Neural progenitor cell (in vitro differentiated cells): ENCODE data around the gene CCDC179. TPM values are rescaled to one million over a fixed set of nuclear protein-coding genes. Genes with fewer than 3 reads are reported as not detected.

Source experiments
- DNase-seq: peaks from one replicate; pipeline ENCODE4 v3.0.0-alpha.2; 2016; ENCODE audit warnings: low spot score
- H2AFZ ChIP-seq: fragments of 200-600 bp; sonication (generic); replicated peaks from 2 replicates; pipeline ENCODE4 v1.6.1; 2016; ENCODE audit warnings: antibody characterized with exemption
- H3F3A ChIP-seq: fragments of 200-600 bp; sonication (generic); 2 replicates; pipeline ENCODE4 v1.6.1; 2016; ENCODE audit warnings: antibody characterized with exemption, low read depth
- H3K27ac ChIP-seq: fragments of 200-600 bp; sonication (generic); 2 replicates; pipeline ENCODE4 v1.5.1; 2016; ENCODE audit warnings: mild to moderate bottlenecking
- H3K27me3 ChIP-seq: fragments of 200-600 bp; sonication (generic); 2 replicates; pipeline ENCODE4 v1.6.1; 2016; ENCODE audit warnings: mild to moderate bottlenecking, moderate library complexity
- H3K36me3 ChIP-seq: fragments of 200-600 bp; sonication (generic); 2 replicates; pipeline ENCODE4 v1.5.1; 2016
- H3K4me1 ChIP-seq: fragments of 200-600 bp; sonication (generic); 2 replicates; pipeline ENCODE4 v1.6.1; 2016; ENCODE audit warnings: mixed run types
- H3K4me2 ChIP-seq: fragments of 200-600 bp; sonication (generic); 2 replicates; pipeline ENCODE4 v1.6.1; 2016
- H3K4me3 ChIP-seq: fragments of 200-600 bp; sonication (generic); 2 replicates; pipeline ENCODE4 v1.5.1; 2016
- H3K79me2 ChIP-seq: fragments of 200-600 bp; sonication (generic); 2 replicates; pipeline ENCODE4 v1.6.1; 2016; ENCODE audit warnings: low read depth
- H3K9ac ChIP-seq: fragments of 200-600 bp; sonication (generic); 2 replicates; pipeline ENCODE4 v1.6.1; 2016
- H3K9me3 ChIP-seq: fragments of 200-600 bp; sonication (generic); 2 replicates; pipeline ENCODE4 v1.5.1; 2016; ENCODE audit warnings: low read depth
- H4K20me1 ChIP-seq: fragments of 200-600 bp; sonication (generic); 2 replicates; pipeline ENCODE4 v1.6.1; 2016; ENCODE audit warnings: low read depth
- H3K27ac Mint-ChIP-seq: 3 replicates; pipeline ENCODE4 v1.8.0; 2021; ENCODE audit warnings: mixed read lengths
- H3K27me3 Mint-ChIP-seq: 2 replicates; pipeline ENCODE4 v1.8.0; 2022; ENCODE audit warnings: low read depth, mild to moderate bottlenecking, inconsistent platforms, moderate library complexity, mixed read lengths; ENCODE audit not compliant: insufficient read depth
- H3K36me3 Mint-ChIP-seq: 3 replicates; pipeline ENCODE4 v1.8.0; 2021; ENCODE audit warnings: mixed read lengths
- H3K4me1 Mint-ChIP-seq: 3 replicates; pipeline ENCODE4 v1.8.0; 2021; ENCODE audit warnings: mixed read lengths
- H3K4me3 Mint-ChIP-seq: 3 replicates; pipeline ENCODE4 v1.8.0; 2021; ENCODE audit warnings: mild to moderate bottlenecking, moderate library complexity, mixed read lengths
- H3K9me3 Mint-ChIP-seq: 3 replicates; pipeline ENCODE4 v1.8.0; 2020; ENCODE audit warnings: mixed read lengths
- EZH2 ChIP-seq: fragments of 200-600 bp; sonication (generic); IDR thresholded peaks from 2 replicates; pipeline ENCODE4 v1.6.1; 2017; ENCODE audit warnings: antibody characterized with exemption, mild to moderate bottlenecking, moderate library complexity
- EZH2phosphoT487 ChIP-seq: fragments of 200-600 bp; sonication (generic); IDR thresholded peaks from 2 replicates; pipeline ENCODE4 v1.6.1; 2017; ENCODE audit warnings: antibody characterized with exemption
- total RNA-seq: library from RNA; depleted of rRNA; stranded (reverse); fragments of >200 nt; gene quantifications from 2 replicates; pipeline ENCODE4 v1.2.3, GENCODE V29; 2015; ENCODE audit warnings: low replicate concordance
- TF ChIP-seq, protein P1 (sequence below): fragments of 200-600 bp; sonication (generic); IDR thresholded peaks from 2 replicates; pipeline ENCODE4 v1.5.1; 2017; ENCODE audit warnings: antibody characterized with exemption, mild to moderate bottlenecking

The CCDC179 gene
- total RNA-seq, 1 donor from 2014 or later, result not detected

DNA sequence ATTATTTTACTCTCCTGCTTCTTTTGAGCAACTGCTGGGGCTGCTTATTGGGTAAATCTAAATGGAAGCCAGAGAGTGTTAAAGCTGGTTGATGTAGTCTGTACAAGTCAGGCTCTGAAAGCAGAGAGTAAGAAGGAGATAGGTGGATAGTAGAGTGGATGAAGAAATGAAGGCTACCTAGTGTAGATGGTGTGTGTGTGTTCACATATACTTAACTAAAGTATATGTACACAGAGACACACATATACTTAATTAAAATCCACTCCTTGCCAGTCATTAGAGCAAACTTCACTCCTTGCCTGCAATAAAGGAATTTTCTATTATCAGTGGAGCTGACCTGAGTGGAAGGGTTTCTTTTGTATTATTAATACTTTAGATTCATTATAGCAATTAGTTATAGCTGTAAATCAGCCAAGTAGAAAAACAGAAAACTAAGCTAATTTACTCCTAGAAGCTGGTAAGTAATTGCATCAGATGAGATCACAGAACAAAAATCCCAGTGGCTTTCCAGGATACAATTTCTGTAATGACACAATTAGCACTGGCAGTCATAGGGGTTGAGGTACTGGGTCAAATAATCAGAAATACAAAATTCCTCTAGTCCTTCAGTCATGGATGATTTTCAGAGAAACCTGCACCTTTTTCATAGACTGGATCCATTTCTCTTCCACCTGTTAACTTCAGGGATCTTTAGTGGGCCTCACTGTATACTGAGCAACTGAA lies 40.7 kb upstream of the CCDC179 start:
- TF ChIP-seq EZH2phosphoT487, result no peak
- TF ChIP-seq, protein P1, sequence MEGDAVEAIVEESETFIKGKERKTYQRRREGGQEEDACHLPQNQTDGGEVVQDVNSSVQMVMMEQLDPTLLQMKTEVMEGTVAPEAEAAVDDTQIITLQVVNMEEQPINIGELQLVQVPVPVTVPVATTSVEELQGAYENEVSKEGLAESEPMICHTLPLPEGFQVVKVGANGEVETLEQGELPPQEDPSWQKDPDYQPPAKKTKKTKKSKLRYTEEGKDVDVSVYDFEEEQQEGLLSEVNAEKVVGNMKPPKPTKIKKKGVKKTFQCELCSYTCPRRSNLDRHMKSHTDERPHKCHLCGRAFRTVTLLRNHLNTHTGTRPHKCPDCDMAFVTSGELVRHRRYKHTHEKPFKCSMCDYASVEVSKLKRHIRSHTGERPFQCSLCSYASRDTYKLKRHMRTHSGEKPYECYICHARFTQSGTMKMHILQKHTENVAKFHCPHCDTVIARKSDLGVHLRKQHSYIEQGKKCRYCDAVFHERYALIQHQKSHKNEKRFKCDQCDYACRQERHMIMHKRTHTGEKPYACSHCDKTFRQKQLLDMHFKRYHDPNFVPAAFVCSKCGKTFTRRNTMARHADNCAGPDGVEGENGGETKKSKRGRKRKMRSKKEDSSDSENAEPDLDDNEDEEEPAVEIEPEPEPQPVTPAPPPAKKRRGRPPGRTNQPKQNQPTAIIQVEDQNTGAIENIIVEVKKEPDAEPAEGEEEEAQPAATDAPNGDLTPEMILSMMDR, result no peak
- TF ChIP-seq EZH2, result no peak
- no peaks in the 10 kb centered on the region for H3K36me3 ChIP-seq
- no peaks in the 10 kb centered on the region for H4K20me1 ChIP-seq
- Mint-ChIP-seq H3K4me1 (peaks cover 11% of the 10 kb centered on the region), H3K27ac (no peak overlapping the region), H3K36me3 (no peaks in the 10 kb centered on the region), H3K27me3 (no peaks in the 10 kb centered on the region), H3K4me3 (no peak overlapping the region), H3K9me3 (no peaks in the 10 kb centered on the region)
- no peak overlapping the region for H3K9ac ChIP-seq
- no peak overlapping the region for H3K4me3 ChIP-seq
- no peaks in the 10 kb centered on the region for H3F3A ChIP-seq
- H3K4me2 ChIP-seq, result no peak overlapping the region
- H3K4me1 ChIP-seq, result peaks cover 8% of the 10 kb centered on the region
- no peak for DNase-seq
- H2AFZ ChIP-seq, result no peak overlapping the region
- no peak overlapping the region for H3K27ac ChIP-seq
- no peaks in the 10 kb centered on the region for H3K27me3 ChIP-seq
- no peaks in the 10 kb centered on the region for H3K9me3 ChIP-seq
- no peaks in the 10 kb centered on the region for H3K79me2 ChIP-seq

DNA sequence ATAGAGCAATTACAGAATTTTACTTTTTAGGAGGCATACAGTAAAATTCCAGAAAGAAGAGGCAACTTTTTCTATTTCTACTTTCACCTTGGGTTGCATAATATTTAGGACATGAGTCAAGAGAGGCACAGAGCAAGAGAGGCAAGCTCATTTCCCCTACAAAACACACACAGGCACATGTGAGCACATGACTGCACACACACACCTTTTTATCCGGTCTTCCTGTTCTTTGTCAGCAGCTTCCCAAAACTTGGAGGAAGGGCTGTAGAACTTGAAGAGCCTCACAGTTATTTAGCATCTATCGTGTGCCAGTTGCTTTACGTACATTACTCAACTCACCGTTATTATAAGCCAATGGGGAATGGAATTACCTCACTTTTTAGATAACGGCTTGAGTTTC lies 37.8 kb upstream of the CCDC179 start:
- Histone ChIP-seq H3K27me3 (no peaks in the 10 kb centered on the region), H3K9ac (no peak overlapping the region), H3K4me2 (no peak overlapping the region), H3F3A (no peaks in the 10 kb centered on the region), H2AFZ (no peak overlapping the region), H3K36me3 (no peaks in the 10 kb centered on the region), H3K4me1 (peaks cover 8% of the 10 kb centered on the region), H3K4me3 (no peak overlapping the region), H3K79me2 (no peaks in the 10 kb centered on the region), H3K27ac (no peak overlapping the region), H3K9me3 (no peaks in the 10 kb centered on the region), H4K20me1 (no peaks in the 10 kb centered on the region)
- Mint-ChIP-seq H3K27ac (no peak overlapping the region), H3K9me3 (no peaks in the 10 kb centered on the region), H3K36me3 (no peaks in the 10 kb centered on the region), H3K27me3 (no peaks in the 10 kb centered on the region), H3K4me3 (no peak overlapping the region), H3K4me1 (peaks cover 11% of the 10 kb centered on the region)
- TF ChIP-seq EZH2 (no peak), EZH2phosphoT487 (no peak)
- TF ChIP-seq, protein P1, result no peak
- DNase-seq, result no peak

DNA sequence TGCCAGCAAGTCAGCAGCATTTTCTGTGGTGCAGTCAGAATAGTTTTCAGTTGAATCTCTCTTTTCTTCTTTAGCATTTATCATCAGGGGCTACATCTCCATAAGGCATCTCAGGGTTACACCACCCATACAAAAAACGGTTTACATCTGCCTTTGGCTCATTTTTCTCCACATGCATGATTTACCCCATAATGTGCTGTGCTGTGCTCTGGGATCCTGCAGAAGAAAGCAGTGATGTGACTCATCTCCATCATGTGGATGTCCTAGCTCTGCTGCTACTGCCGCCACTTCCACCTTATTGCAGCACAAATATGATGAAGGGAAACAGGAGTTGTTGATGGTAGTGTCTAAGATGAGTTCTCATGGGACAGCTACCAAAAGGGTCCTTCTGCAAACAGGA lies 30.0 kb upstream of the CCDC179 start:
- Histone ChIP-seq H3K9ac (no peak overlapping the region), H3K27ac (no peak overlapping the region), H3K9me3 (no peaks in the 10 kb centered on the region), H3K36me3 (no peaks in the 10 kb centered on the region), H2AFZ (no peak overlapping the region), H3K4me2 (no peak overlapping the region), H3K4me3 (no peak overlapping the region), H3K27me3 (no peaks in the 10 kb centered on the region), H4K20me1 (no peaks in the 10 kb centered on the region), H3K79me2 (no peaks in the 10 kb centered on the region), H3F3A (no peaks in the 10 kb centered on the region), H3K4me1 (no peaks in the 10 kb centered on the region)
- H3K27ac Mint-ChIP-seq, result no peak overlapping the region
- H3K4me3 Mint-ChIP-seq, result no peak overlapping the region
- H3K4me1 Mint-ChIP-seq, result no peaks in the 10 kb centered on the region
- no peaks in the 10 kb centered on the region for H3K36me3 Mint-ChIP-seq
- TF ChIP-seq EZH2 (no peak), EZH2phosphoT487 (no peak)
- TF ChIP-seq, protein P1, result no peak
- no peaks in the 10 kb centered on the region for H3K27me3 Mint-ChIP-seq
- H3K9me3 Mint-ChIP-seq, result no peaks in the 10 kb centered on the region
- no peak for DNase-seq
